Uterus (tissue), 2 donors: ENCODE measurements around the gene RSRC1.

ENCODE experiments used
- CTCF ChIP-seq, 4 experiments: fragments of 200-600 bp in 2 of 4; fragments of 450-650 bp in 2 of 4; sonication (generic) in 2 of 4; IDR thresholded peaks; one replicate each; pipeline ENCODE4 v1.5.1; 2016 to 2019; ENCODE audit warnings: antibody characterized with exemption in 4 of 4, mild to moderate bottlenecking in 2 of 4, moderate library complexity in 1 of 4
- POLR2A ChIP-seq, 2 donors: fragments of 450-650 bp; IDR thresholded peaks; one replicate each; pipeline ENCODE4 v1.6.1; 2016; ENCODE audit warnings: antibody characterized with exemption in 2 of 2, mild to moderate bottlenecking in 1 of 2, moderate library complexity in 1 of 2

- TF ChIP-seq CTCF (IDR thresholded peaks at IDR 0.05) = no peak
- TF ChIP-seq POLR2A (IDR thresholded peaks at IDR 0.05) = no peak
These were observed 458.9 kb downstream of the RSRC1 start for GRCh38 chr3:158568784-158569183.
